Stimulated activated naive CD8-positive, alpha-beta T cell treated with anti-CD3 and anti-CD28 coated beads, Interleukin-15, Interleukin-2, amounts not matched to agents 100 ng/mL and 50 ng/mL, for 24 hours (primary cell): Measurements from ENCODE around the gene CSRNP3.

Experiments used
- H3K27ac Mint-ChIP-seq: one replicate; pipeline ENCODE4 v1.8.0; 2021; ENCODE audit warnings: mild to moderate bottlenecking, mixed read lengths
- H3K27me3 Mint-ChIP-seq: one replicate; pipeline ENCODE4 v1.8.0; 2021; ENCODE audit warnings: mixed read lengths
- H3K36me3 Mint-ChIP-seq: one replicate; pipeline ENCODE4 v1.8.0; 2021; ENCODE audit warnings: low read depth, mixed read lengths
- H3K4me1 Mint-ChIP-seq: one replicate; pipeline ENCODE4 v1.8.0; 2021; ENCODE audit warnings: low read depth, mixed read lengths
- H3K4me3 Mint-ChIP-seq: one replicate; pipeline ENCODE4 v1.8.0; 2021; ENCODE audit warnings: mild to moderate bottlenecking, mixed read lengths
- H3K9me3 Mint-ChIP-seq: one replicate; pipeline ENCODE4 v1.8.0; 2021; ENCODE audit warnings: mixed read lengths

The CSRNP3 gene

GRCh38 chr2:165452327-165452726 is 17.2 kb upstream of the CSRNP3 start:
- H3K27me3 Mint-ChIP-seq = peaks cover 10% of the 10 kb centered on the region
- no peak overlapping the region for H3K27ac Mint-ChIP-seq
- peaks cover 4% of the 10 kb centered on the region for H3K9me3 Mint-ChIP-seq
- no peak overlapping the region for H3K4me3 Mint-ChIP-seq
- no peaks in the 10 kb centered on the region for H3K36me3 Mint-ChIP-seq
- H3K4me1 Mint-ChIP-seq = no peaks in the 10 kb centered on the region

- no peak overlapping the region for H3K4me3 Mint-ChIP-seq
- peaks cover 10% of the 10 kb centered on the region for H3K27me3 Mint-ChIP-seq
- no peaks in the 10 kb centered on the region for H3K4me1 Mint-ChIP-seq
- no peaks in the 10 kb centered on the region for H3K36me3 Mint-ChIP-seq
- peaks cover 4% of the 10 kb centered on the region for H3K9me3 Mint-ChIP-seq
- H3K27ac Mint-ChIP-seq = no peak overlapping the region
Observed at GRCh38 chr2:165453561-165454094, 15.9 kb upstream of the CSRNP3 start.

GRCh38 chr2:165454905-165455304 is 14.6 kb upstream of the CSRNP3 start:
- Mint-ChIP-seq H3K9me3 (peaks cover 4% of the 10 kb centered on the region), H3K27me3 (peaks cover 10% of the 10 kb centered on the region), H3K4me3 (no peak overlapping the region), H3K4me1 (no peaks in the 10 kb centered on the region), H3K36me3 (no peaks in the 10 kb centered on the region), H3K27ac (no peak overlapping the region)

GRCh38 chr2:165456027-165456426 is 13.5 kb upstream of the CSRNP3 start:
- H3K27me3 Mint-ChIP-seq = peaks cover 10% of the 10 kb centered on the region

GRCh38 chr2:165462443-165462842 is 7.1 kb upstream of the CSRNP3 start:
- H3K4me3 Mint-ChIP-seq = no peak overlapping the region
- H3K4me1 Mint-ChIP-seq = no peaks in the 10 kb centered on the region
- no peak overlapping the region for H3K27ac Mint-ChIP-seq
- no peaks in the 10 kb centered on the region for H3K9me3 Mint-ChIP-seq
- H3K36me3 Mint-ChIP-seq = no peaks in the 10 kb centered on the region
- no peaks in the 10 kb centered on the region for H3K27me3 Mint-ChIP-seq

More at GRCh38 chr2:165456027-165456426, 13.5 kb upstream of the CSRNP3 start:
- H3K4me1 Mint-ChIP-seq = no peaks in the 10 kb centered on the region
- H3K9me3 Mint-ChIP-seq = peaks cover 4% of the 10 kb centered on the region
- H3K4me3 Mint-ChIP-seq = no peak overlapping the region
- H3K27ac Mint-ChIP-seq = no peak overlapping the region
- H3K36me3 Mint-ChIP-seq = no peaks in the 10 kb centered on the region

- Mint-ChIP-seq H3K27ac (no peak overlapping the region), H3K4me1 (no peaks in the 10 kb centered on the region), H3K27me3 (peaks cover 3% of the 10 kb centered on the region), H3K36me3 (no peaks in the 10 kb centered on the region), H3K9me3 (no peaks in the 10 kb centered on the region), H3K4me3 (no peak overlapping the region)
Observed at GRCh38 chr2:165466386-165466785, 3.1 kb upstream of the CSRNP3 start.

- Mint-ChIP-seq H3K4me3 (no peak overlapping the region), H3K36me3 (no peaks in the 10 kb centered on the region)
Observed at GRCh38 chr2:165467921-165468320, 1.6 kb upstream of the CSRNP3 start.

GRCh38 chr2:165470361-165470760 is 863 bp downstream of the CSRNP3 start:
- H3K27ac Mint-ChIP-seq = no peak overlapping the region
- H3K9me3 Mint-ChIP-seq = no peaks in the 10 kb centered on the region
- no peaks in the 10 kb centered on the region for H3K36me3 Mint-ChIP-seq
- H3K27me3 Mint-ChIP-seq = peaks cover 3% of the 10 kb centered on the region
- no peaks in the 10 kb centered on the region for H3K4me1 Mint-ChIP-seq
- no peak overlapping the region for H3K4me3 Mint-ChIP-seq

More at GRCh38 chr2:165467921-165468320, 1.6 kb upstream of the CSRNP3 start:
- Mint-ChIP-seq H3K27ac (no peak overlapping the region), H3K4me1 (no peaks in the 10 kb centered on the region), H3K27me3 (peaks cover 3% of the 10 kb centered on the region), H3K9me3 (no peaks in the 10 kb centered on the region)

GRCh38 chr2:165471349-165471950 is 2.0 kb downstream of the CSRNP3 start:
- no peak overlapping the region for H3K4me3 Mint-ChIP-seq
- no peaks in the 10 kb centered on the region for H3K4me1 Mint-ChIP-seq
- H3K27ac Mint-ChIP-seq = no peak overlapping the region
- H3K9me3 Mint-ChIP-seq = no peaks in the 10 kb centered on the region
- peaks cover 3% of the 10 kb centered on the region for H3K27me3 Mint-ChIP-seq
- no peaks in the 10 kb centered on the region for H3K36me3 Mint-ChIP-seq

GRCh38 chr2:165472922-165473321 is 3.4 kb downstream of the CSRNP3 start:
- no peaks in the 10 kb centered on the region for H3K4me1 Mint-ChIP-seq
- H3K27ac Mint-ChIP-seq = no peak overlapping the region
- H3K27me3 Mint-ChIP-seq = peaks cover 3% of the 10 kb centered on the region
- H3K36me3 Mint-ChIP-seq = no peaks in the 10 kb centered on the region
- no peaks in the 10 kb centered on the region for H3K9me3 Mint-ChIP-seq
- no peak overlapping the region for H3K4me3 Mint-ChIP-seq

- H3K9me3 Mint-ChIP-seq = no peaks in the 10 kb centered on the region
- no peak overlapping the region for H3K27ac Mint-ChIP-seq
- H3K27me3 Mint-ChIP-seq = no peaks in the 10 kb centered on the region
- H3K4me3 Mint-ChIP-seq = no peak overlapping the region
- no peaks in the 10 kb centered on the region for H3K36me3 Mint-ChIP-seq
- no peaks in the 10 kb centered on the region for H3K4me1 Mint-ChIP-seq
Observed at GRCh38 chr2:165474619-165475276, 5.2 kb downstream of the CSRNP3 start.

GRCh38 chr2:165475277-165476004 is 5.9 kb downstream of the CSRNP3 start:
- no peaks in the 10 kb centered on the region for H3K36me3 Mint-ChIP-seq
- H3K9me3 Mint-ChIP-seq = no peaks in the 10 kb centered on the region
- H3K4me3 Mint-ChIP-seq = no peak overlapping the region
- no peaks in the 10 kb centered on the region for H3K27me3 Mint-ChIP-seq
- H3K4me1 Mint-ChIP-seq = no peaks in the 10 kb centered on the region
- no peak overlapping the region for H3K27ac Mint-ChIP-seq

GRCh38 chr2:165479856-165480255 is 10.4 kb downstream of the CSRNP3 start:
- Mint-ChIP-seq H3K4me3 (no peak overlapping the region), H3K27me3 (peaks cover 5% of the 10 kb centered on the region), H3K36me3 (no peaks in the 10 kb centered on the region), H3K27ac (no peak overlapping the region), H3K9me3 (no peaks in the 10 kb centered on the region), H3K4me1 (no peaks in the 10 kb centered on the region)

GRCh38 chr2:165494573-165494972 is 25.1 kb downstream of the CSRNP3 start:
- Mint-ChIP-seq H3K27me3 (peaks cover 5% of the 10 kb centered on the region), H3K36me3 (no peaks in the 10 kb centered on the region), H3K9me3 (no peaks in the 10 kb centered on the region), H3K27ac (no peak overlapping the region), H3K4me1 (no peaks in the 10 kb centered on the region), H3K4me3 (no peak overlapping the region)

- Mint-ChIP-seq H3K27ac (no peak overlapping the region), H3K4me3 (no peak overlapping the region), H3K9me3 (no peaks in the 10 kb centered on the region), H3K4me1 (no peaks in the 10 kb centered on the region), H3K27me3 (peaks cover 5% of the 10 kb centered on the region), H3K36me3 (no peaks in the 10 kb centered on the region)
Observed at GRCh38 chr2:165497659-165498317, 28.3 kb downstream of the CSRNP3 start.
